Putamen (tissue), 1 donor: ENCODE measurements around the gene EVA1A.
"Not testable (repeated sequence)": the region's sequence is repeated elsewhere in the genome, so short reads cannot be mapped to it uniquely, and the experiment has no call there.

Experiments
- DNase-seq: peaks from one replicate; pipeline ENCODE4 v3.0.0-alpha.2; 2016; ENCODE audit warnings: low spot score

The EVA1A gene

GRCh38 chr2:75480971-75481836 lies 79.5 kb downstream of the EVA1A start:
- DNase-seq: no peak

GRCh38 chr2:75477696-75478095 lies 83.0 kb downstream of the EVA1A start:
- DNase-seq: not testable (repeated sequence)

- no peak for DNase-seq
Observed at GRCh38 chr2:75476761-75477160, 84.0 kb downstream of the EVA1A start.

GRCh38 chr2:75475976-75476375 lies 84.8 kb downstream of the EVA1A start:
- DNase-seq: no peak

- DNase-seq: no peak
Observed at GRCh38 chr2:75475049-75475448, 85.7 kb downstream of the EVA1A start.

- DNase-seq: no peak
Observed at GRCh38 chr2:75474115-75474514, 86.6 kb downstream of the EVA1A start.

GRCh38 chr2:75466708-75467311 lies 93.9 kb downstream of the EVA1A start:
- DNase-seq: no peak

- DNase-seq: no peak
Observed at GRCh38 chr2:75465317-75465984, 95.3 kb downstream of the EVA1A start.

GRCh38 chr2:75464348-75464946 lies 96.3 kb downstream of the EVA1A start:
- no peak for DNase-seq

GRCh38 chr2:75462721-75463120 lies 98.0 kb downstream of the EVA1A start:
- no peak for DNase-seq

GRCh38 chr2:75462206-75462605 lies 98.5 kb downstream of the EVA1A start:
- no peak for DNase-seq

- DNase-seq: no peak
Observed at GRCh38 chr2:75460630-75461029, 100.1 kb downstream of the EVA1A start.

- DNase-seq: no peak
Observed at GRCh38 chr2:75459565-75460310, 101.0 kb downstream of the EVA1A start.

GRCh38 chr2:75458201-75458600 lies 102.5 kb downstream of the EVA1A start:
- DNase-seq: no peak

GRCh38 chr2:75456825-75457224 lies 103.9 kb downstream of the EVA1A start:
- no peak for DNase-seq

- no peak for DNase-seq
Observed at GRCh38 chr2:75456111-75456510, 104.6 kb downstream of the EVA1A start.

GRCh38 chr2:75454241-75454620 lies 106.5 kb downstream of the EVA1A start:
- DNase-seq: no peak

GRCh38 chr2:75453384-75454240 lies 107.1 kb downstream of the EVA1A start:
- DNase-seq: no peak

GRCh38 chr2:75450068-75450467 lies 110.7 kb downstream of the EVA1A start:
- DNase-seq: no peak

GRCh38 chr2:75447176-75447575 lies 113.6 kb downstream of the EVA1A start:
- no peak for DNase-seq
